HepG2 (cell line): Measurements from ENCODE around the gene TMEM171. TPM values are rescaled to one million over a fixed set of nuclear protein-coding genes. Genes with fewer than 3 reads are reported as not detected.

Source experiments
- ATAC-seq: fragments of 200-7000 bp; cut with Tn5 transposase; 3 replicates; pipeline ENCODE4 v1.9.1; 2020; ENCODE audit warnings: mild to moderate bottlenecking, moderate library complexity
- BruUV-seq: library from RNA; stranded (reverse); fragments of 400-500 nt; replicated peaks from 2 replicates; lab custom pipeline; 2021; lab: Mats Ljungman, UMichigan
- CTCF ChIA-PET: fragments of 300-600 bp; formaldehyde crosslinking; extraction: SDS; loops from one replicate; lab custom pipeline; 2021; ENCODE audit warnings: low total read pairs, inconsistent platforms, low intra/inter-chr PET ratio; lab: Yijun Ruan, JAX
- POLR2A ChIA-PET: fragments of 350-600 bp; sonication (Branson Sonifier 250); formaldehyde crosslinking; loops from one replicate; lab custom pipeline; 2020; ENCODE audit warnings: antibody characterized with exemption, inconsistent platforms; lab: Yijun Ruan, JAX
- DNase-seq: peaks from one replicate; pipeline ENCODE4 v3.0.0-alpha.2; 2015; ENCODE audit warnings: low spot score
- FAIRE-seq: peaks from 3 replicates; lab custom pipeline; 2011; peaks lifted over from hg19 to GRCh38; lab: Jason Lieb, UNC
- H2AFZ ChIP-seq: one replicate; pipeline ENCODE4 v1.6.1; 2011; ENCODE audit warnings: low read length, inconsistent platforms
- H3K27ac ChIP-seq: fragments of 300-600 bp; 3 replicates; pipeline ENCODE4 v1.8.0; 2011; ENCODE audit warnings: mixed run types, mild to moderate bottlenecking, mixed read lengths, low read length, inconsistent platforms; ENCODE audit not compliant: insufficient read depth; ENCODE audit errors: extremely low read length
- H3K27me3 ChIP-seq, 2 experiments: fragments of 200-600 bp in 1 of 2; 2 replicates in 1 of 2; 3 replicates in 1 of 2; pipeline versions ENCODE4 v1.6.0 to v1.8.0; 2011; ENCODE audit warnings: low read length in 2 of 2, mild to moderate bottlenecking in 2 of 2, moderate library complexity in 2 of 2, inconsistent platforms in 1 of 2; ENCODE audit not compliant: insufficient read depth in 2 of 2, control insufficient read depth in 1 of 2
- H3K36me3 ChIP-seq, 2 experiments: fragments of 200-600 bp in 1 of 2; replicated peaks in 1 of 2; 2 replicates in 1 of 2; 3 replicates in 1 of 2; pipeline versions ENCODE4 v1.5.1 to v1.8.0; 2011; ENCODE audit warnings: low read length in 2 of 2, inconsistent platforms in 1 of 2; ENCODE audit not compliant: insufficient read depth in 2 of 2, control insufficient read depth in 1 of 2
- H3K4me1 ChIP-seq: 2 replicates; pipeline ENCODE4 v1.5.1; 2012; ENCODE audit warnings: low read length, inconsistent platforms; ENCODE audit not compliant: insufficient read depth
- H3K4me2 ChIP-seq: 2 replicates; pipeline ENCODE4 v1.6.0; 2011; ENCODE audit warnings: low read depth, low read length, inconsistent platforms
- H3K4me3 ChIP-seq, 3 experiments: fragments of 200-600 bp in 1 of 3; sonication (generic), shearing (Covaris generic) in 1 of 3; replicated peaks in 1 of 3; 2 replicates each; pipeline ENCODE4 v1.5.1; 2011 to 2016; ENCODE audit warnings: low read length in 3 of 3, inconsistent platforms in 2 of 3, low read depth in 2 of 3, mild to moderate bottlenecking in 2 of 3, control low read depth in 1 of 3, mixed read lengths in 1 of 3; ENCODE audit not compliant: insufficient read depth in 1 of 3
- H3K79me2 ChIP-seq: one replicate; pipeline ENCODE4 v1.6.1; 2011; ENCODE audit warnings: low read length, inconsistent platforms; ENCODE audit not compliant: insufficient read depth
- H3K9ac ChIP-seq: 2 replicates; pipeline ENCODE4 v1.6.0; 2011; ENCODE audit warnings: mild to moderate bottlenecking, low read depth, low read length, inconsistent platforms; ENCODE audit not compliant: insufficient read depth
- H3K9me3 ChIP-seq: 2 replicates; pipeline ENCODE4 v1.5.1; 2012; ENCODE audit warnings: mild to moderate bottlenecking, low read length
- H4K20me1 ChIP-seq: 2 replicates; pipeline ENCODE4 v1.6.0; 2011; ENCODE audit warnings: inconsistent platforms, mild to moderate bottlenecking, low read length, moderate library complexity; ENCODE audit not compliant: insufficient read depth
- AGO2 ChIP-seq: fragments of 200-400 bp; formaldehyde crosslinking; optimal IDR thresholded peaks from 2 replicates; pipeline ENCODE3; 2017; ENCODE audit warnings: mild to moderate bottlenecking, low read depth, low read length, moderate library complexity
- AKAP8 ChIP-seq: sonication (generic); formaldehyde crosslinking; IDR thresholded peaks from 2 replicates; pipeline ENCODE4 v1.5.1; 2020; ENCODE audit warnings: mild to moderate bottlenecking, missing genetic modification reagents
- CEBPZ ChIP-seq: IDR thresholded peaks from 2 replicates; pipeline ENCODE4 v1.6.1; 2012; ENCODE audit warnings: low read length, improper control_type of control experiment
- ELF1 ChIP-seq: sonication (generic); formaldehyde crosslinking; IDR thresholded peaks from 2 replicates; pipeline ENCODE4 v1.4.0; 2020; ENCODE audit warnings: missing genetic modification reagents
- FOXK1 ChIP-seq: sonication (generic); formaldehyde crosslinking; IDR thresholded peaks from 2 replicates; pipeline ENCODE4 v1.4.0; 2020; ENCODE audit warnings: low read depth, missing genetic modification reagents, borderline replicate concordance
- KDM3A ChIP-seq: IDR thresholded peaks from 2 replicates; pipeline ENCODE4 v1.6.1; 2018; ENCODE audit warnings: low read depth, missing compliant biosample characterization
- MYPOP ChIP-seq: sonication (generic); formaldehyde crosslinking; IDR thresholded peaks from 2 replicates; pipeline ENCODE4 v1.8.1; 2023; ENCODE audit warnings: mild to moderate bottlenecking, moderate library complexity, missing genetic modification reagents
- RAD51 ChIP-seq: fragments of 450-650 bp; IDR thresholded peaks from 2 replicates; pipeline ENCODE4 v1.6.1; 2016; ENCODE audit warnings: borderline replicate concordance
- RNF219 ChIP-seq: sonication (generic); formaldehyde crosslinking; IDR thresholded peaks from 2 replicates; pipeline ENCODE4 v1.5.0; 2020; ENCODE audit warnings: mild to moderate bottlenecking, missing genetic modification reagents
- ZMAT3 ChIP-seq: sonication (generic); formaldehyde crosslinking; conservative IDR thresholded peaks from 2 replicates; pipeline ENCODE4 v1.7.0; 2021; ENCODE audit warnings: missing genetic modification reagents
- ZNF333 ChIP-seq: sonication (generic); formaldehyde crosslinking; IDR thresholded peaks from 2 replicates; pipeline ENCODE4 v1.4.0; 2020; ENCODE audit warnings: mild to moderate bottlenecking, missing genetic modification reagents, borderline replicate concordance
- ZNF530 ChIP-seq: sonication (generic); formaldehyde crosslinking; IDR thresholded peaks from 2 replicates; pipeline ENCODE4 v1.5.0; 2020; ENCODE audit warnings: low read depth, mild to moderate bottlenecking, missing genetic modification reagents
- ZNF709 ChIP-seq: sonication (generic); formaldehyde crosslinking; IDR thresholded peaks from 2 replicates; pipeline ENCODE4 v1.5.0; 2020; ENCODE audit warnings: mild to moderate bottlenecking, missing genetic modification reagents
- ZNF740 ChIP-seq: sonication (generic); formaldehyde crosslinking; IDR thresholded peaks from 2 replicates; pipeline ENCODE4 v1.4.0; 2020; ENCODE audit warnings: missing genetic modification reagents
- ZNF746 ChIP-seq: sonication (generic); formaldehyde crosslinking; IDR thresholded peaks from 2 replicates; pipeline ENCODE4 v1.8.0; 2022; ENCODE audit warnings: mild to moderate bottlenecking, missing genetic modification reagents
- ZZZ3 ChIP-seq: sonication (generic); formaldehyde crosslinking; IDR thresholded peaks from 2 replicates; pipeline ENCODE4 v1.4.0; 2020; ENCODE audit warnings: missing genetic modification reagents, mild to moderate bottlenecking, borderline replicate concordance
- WGBS: methylation state at CpG from one replicate; pipeline ENCODE4 v1.1.6; 2017; ENCODE audit warnings: low lambda C conversion rate; 5-methylcytosine and 5-hydroxymethylcytosine counted together
- in situ Hi-C: cut with HindIII; loops from 2 replicates; pipeline ENCODE4 v1.10.0; 2017; ENCODE audit warnings: low pct_unique_long_range_greater_than_20kb; ENCODE audit not compliant: extremely low pct_ligation_motif_present
- intact Hi-C: fragments of 100-400 bp; cut with micrococcal nuclease; formaldehyde crosslinking; loops from one replicate; pipeline ENCODE4 v1.10.0; 2022; ENCODE audit not compliant: unreplicated experiment
- polyA plus RNA-seq, 8 experiments: library from polyadenylated mRNA; depleted of rRNA in 3 of 8; stranded (reverse) in 7 of 8; unstranded in 1 of 8; fragments of >200 nt; fragmentation: Illumina TruSeq in 4 of 8; extraction: Trizol in 4 of 8; gene quantifications; 2 replicates each; pipeline versions ENCODE4 v1.2.1 to v1.2.3, GENCODE V29; 2011 to 2016; ENCODE audit warnings: low read depth in 4 of 8, missing spikeins in 1 of 8, mixed read lengths in 1 of 8; ENCODE audit not compliant: insufficient read depth in 1 of 8
- total RNA-seq, 5 experiments: library from RNA; depleted of rRNA; stranded (reverse); fragments of >200 nt; fragmentation: Illumina TruSeq; extraction: Trizol; gene quantifications; 2 replicates each; pipeline ENCODE4 v1.2.3, GENCODE V29; 2016; ENCODE audit warnings: low read depth in 1 of 5

TMEM171 gene
- total and polyA plus RNA-seq, 2 of the 13 experiments (the other 11 are each of a cell fraction or from before 2014, with no cell fraction given): 0.12 TPM; not detected in 1

GRCh38 chr5:73115399-73116051, 4.8 kb upstream of the TMEM171 start:
- Histone ChIP-seq H3K4me3 (no peak overlapping the region), H2AFZ (no peak overlapping the region), H4K20me1 (no peaks in the 10 kb centered on the region), H3K27me3 (peaks cover 0 to 53% of the 10 kb centered on the region in 2 experiments; a peak in 3 of 5 replicates), H3K36me3 (no peaks in the 10 kb centered on the region), H3K79me2 (no peaks in the 10 kb centered on the region), H3K9me3 (no peaks in the 10 kb centered on the region), H3K4me1 (no peaks in the 10 kb centered on the region), H3K4me2 (no peak overlapping the region), H3K27ac (no peak overlapping the region), H3K9ac (no peak overlapping the region)
- intact Hi-C loops (no loop called here), in situ Hi-C loops (no loop called here)
- FAIRE-seq: no peak
- TF ChIP-seq ZNF333 (no peak), ZNF740 (CRISPR knock-in tag) (no peak), CEBPZ (no peak), MYPOP (CRISPR knock-in tag) (no peak), ELF1 (CRISPR knock-in tag) (no peak), ZMAT3 (no peak), ZZZ3 (no peak), AKAP8 (CRISPR knock-in tag) (no peak), ZNF746 (CRISPR knock-in tag) (no peak), ZNF709 (CRISPR knock-in tag) (no peak), AGO2 (no peak), RAD51 (no peak), ZNF530 (CRISPR knock-in tag) (no peak), KDM3A (CRISPR knock-in tag) (no peak), RNF219 (CRISPR knock-in tag) (no peak), FOXK1 (CRISPR knock-in tag) (no peak)
- no peak for DNase-seq
- no TSS peak for BruUV-seq
- 7% methylated on average over 4 of the region's 4 CpGs for WGBS
- ChIA-PET POLR2A (no interaction called here), CTCF (no interaction called here)
- no peak for ATAC-seq
